Ectodermal cell (in vitro differentiated cells): ENCODE measurements around the gene MCF2L2.
"Not testable (repeated sequence)": the region's sequence is repeated elsewhere in the genome, so short reads cannot be mapped to it uniquely, and the experiment has no call there.

Experiments used
- H3K27ac ChIP-seq: 2 replicates; pipeline ENCODE4 v1.7.0; 2013; ENCODE audit warnings: mild to moderate bottlenecking, low read depth, low read length; ENCODE audit not compliant: insufficient read depth, poor library complexity, severe bottlenecking
- H3K27me3 ChIP-seq: 2 replicates; pipeline ENCODE4 v1.7.0; 2013; ENCODE audit warnings: mild to moderate bottlenecking, low read length; ENCODE audit not compliant: insufficient read depth, control insufficient read depth, poor library complexity, severe bottlenecking
- H3K36me3 ChIP-seq: one replicate; pipeline ENCODE4 v1.7.0; 2013; ENCODE audit warnings: low read length; ENCODE audit not compliant: control insufficient read depth, insufficient read depth
- H3K4me1 ChIP-seq: one replicate; pipeline ENCODE4 v1.7.0; 2013; ENCODE audit warnings: low read length; ENCODE audit not compliant: control insufficient read depth, insufficient read depth
- H3K4me3 ChIP-seq: 2 replicates; pipeline ENCODE4 v1.7.0; 2013; ENCODE audit warnings: low read depth, low read length, control low read depth; ENCODE audit not compliant: insufficient read depth
- H3K9me3 ChIP-seq: 2 replicates; pipeline ENCODE4 v1.7.0; 2013; ENCODE audit warnings: mild to moderate bottlenecking, low read length, moderate library complexity; ENCODE audit not compliant: control insufficient read depth
- WGBS, 2 experiments: methylation state at CpG; one replicate each; pipeline ENCODE4 v1.1.7; 2013; ENCODE audit warnings: missing lambda C conversion rate in 2 of 2; 5-methylcytosine and 5-hydroxymethylcytosine counted together

MCF2L2 gene

GRCh38 chr3:183371600-183371968, 56.8 kb downstream of the MCF2L2 start:
- not testable (repeated sequence) for H3K27ac ChIP-seq, H3K9me3 ChIP-seq, H3K4me3 ChIP-seq, H3K36me3 ChIP-seq, H3K27me3 ChIP-seq, H3K4me1 ChIP-seq
- 96% methylated on average over 3 of the region's 5 CpGs for WGBS, 2 experiments

DNA sequence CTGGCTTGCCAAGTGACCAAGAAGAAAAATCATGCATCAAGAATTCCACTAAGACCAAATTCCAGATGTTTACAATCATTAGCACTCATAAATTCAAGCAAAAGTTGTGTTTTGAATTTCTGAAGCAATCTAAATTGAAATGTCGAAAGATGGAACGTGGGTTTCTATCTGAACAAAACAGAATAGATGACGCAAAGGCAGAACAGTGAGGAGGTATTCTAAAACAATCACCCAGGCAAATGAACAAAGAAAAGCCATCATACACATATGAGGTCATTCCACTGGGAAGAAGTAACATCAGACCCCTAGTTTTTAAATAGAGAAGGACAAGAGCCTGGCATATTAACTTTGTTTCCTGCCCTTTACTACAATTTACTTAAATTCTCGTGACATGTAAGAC, 58.0 kb downstream of the MCF2L2 start:
- Histone ChIP-seq H3K36me3 (no peaks in the 10 kb centered on the region), H3K4me1 (no peaks in the 10 kb centered on the region), H3K27ac (no peak overlapping the region), H3K27me3 (no peaks in the 10 kb centered on the region), H3K9me3 (no peaks in the 10 kb centered on the region), H3K4me3 (no peak overlapping the region)
- 92 to 97% methylated on average over 4 of the region's 4 CpGs for WGBS, 2 experiments

DNA sequence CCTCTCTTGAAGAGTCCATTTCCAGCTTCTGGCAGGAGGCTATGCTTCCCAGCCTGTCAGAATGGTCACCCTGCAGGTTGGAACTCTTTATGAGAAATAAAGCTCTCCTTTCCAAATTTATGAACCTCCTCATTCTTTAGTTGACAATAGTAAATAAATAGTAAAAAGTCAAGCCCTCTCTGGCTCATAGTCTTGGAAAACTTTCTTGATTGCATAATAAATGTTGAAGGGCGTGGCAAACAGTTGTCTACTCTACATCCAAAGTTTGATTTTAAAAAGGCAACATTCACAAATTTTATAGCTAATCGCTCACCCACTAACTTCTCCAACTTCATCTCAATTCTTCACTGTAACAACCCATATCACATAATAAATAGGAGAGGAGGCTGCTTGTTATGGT, 58.8 kb downstream of the MCF2L2 start:
- Histone ChIP-seq H3K27me3 (no peaks in the 10 kb centered on the region), H3K4me1 (no peaks in the 10 kb centered on the region), H3K9me3 (no peaks in the 10 kb centered on the region), H3K27ac (no peak overlapping the region), H3K36me3 (no peaks in the 10 kb centered on the region), H3K4me3 (no peak overlapping the region)
- 96 to 100% methylated on average over 2 of the region's 2 CpGs for WGBS, 2 experiments

DNA sequence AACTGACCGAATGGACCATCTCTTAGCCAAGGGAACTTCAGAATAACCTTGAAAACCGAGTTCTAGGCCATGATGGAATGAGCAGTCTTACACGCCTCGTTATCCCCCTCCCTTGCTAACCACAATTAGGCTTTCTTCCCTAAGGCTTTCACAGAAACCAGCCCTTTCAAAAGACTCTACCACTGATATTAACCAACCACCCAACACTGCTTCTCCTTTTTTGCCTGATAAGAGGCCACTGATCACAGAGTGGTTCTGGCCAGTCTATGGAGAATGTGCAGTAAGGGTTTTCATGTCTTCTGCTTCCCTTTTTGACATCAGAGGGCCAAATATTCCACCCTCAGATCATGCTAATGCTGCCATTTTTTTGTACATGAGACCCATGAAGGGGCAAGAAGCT, 59.3 kb downstream of the MCF2L2 start:
- Histone ChIP-seq H3K9me3 (no peaks in the 10 kb centered on the region), H3K4me3 (no peak overlapping the region), H3K27me3 (no peaks in the 10 kb centered on the region), H3K36me3 (no peaks in the 10 kb centered on the region), H3K27ac (no peak overlapping the region), H3K4me1 (no peaks in the 10 kb centered on the region)
- 94 to 97% methylated on average over 4 of the region's 4 CpGs for WGBS, 2 experiments

GRCh38 chr3:183360971-183361624, 67.3 kb downstream of the MCF2L2 start:
- no peaks in the 10 kb centered on the region for H3K36me3 ChIP-seq
- 91 to 92% methylated on average over 3 of the region's 3 CpGs for WGBS, 2 experiments
- H3K9me3 ChIP-seq = no peaks in the 10 kb centered on the region
- no peaks in the 10 kb centered on the region for H3K27me3 ChIP-seq
- no peaks in the 10 kb centered on the region for H3K4me1 ChIP-seq
- H3K27ac ChIP-seq = no peak overlapping the region
- no peak overlapping the region for H3K4me3 ChIP-seq

DNA sequence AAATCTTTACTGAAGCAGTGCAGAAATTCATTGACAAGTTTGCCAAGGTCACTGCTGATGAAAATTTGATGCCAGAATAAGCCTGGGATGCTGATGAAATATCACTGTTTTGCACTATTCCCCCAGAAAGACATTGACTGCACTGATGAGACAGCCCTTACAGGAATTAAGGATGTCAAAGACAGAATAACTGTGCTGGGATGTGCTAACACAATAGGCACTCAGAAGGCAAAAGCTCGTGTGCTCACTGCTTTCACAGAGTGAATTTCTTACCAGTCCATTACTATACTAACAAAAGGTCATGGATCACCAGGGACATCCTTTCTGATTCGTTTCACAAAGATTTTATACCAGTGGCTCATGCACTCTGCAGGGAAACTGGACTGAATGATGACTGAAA, 69.4 kb downstream of the MCF2L2 start:
- Histone ChIP-seq H3K4me1 (no peaks in the 10 kb centered on the region), H3K36me3 (no peaks in the 10 kb centered on the region), H3K4me3 (no peak overlapping the region), H3K9me3 (no peaks in the 10 kb centered on the region), H3K27ac (no peak overlapping the region), H3K27me3 (no peaks in the 10 kb centered on the region)
- WGBS, 2 experiments = 79 to 88% methylated on average over 2 of the region's 2 CpGs

- 94 to 96% methylated on average over 8 of the region's 8 CpGs for WGBS, 2 experiments
- H3K4me3 ChIP-seq = no peak overlapping the region
- no peaks in the 10 kb centered on the region for H3K27me3 ChIP-seq
- no peaks in the 10 kb centered on the region for H3K4me1 ChIP-seq
- H3K36me3 ChIP-seq = no peaks in the 10 kb centered on the region
- no peaks in the 10 kb centered on the region for H3K9me3 ChIP-seq
- no peak overlapping the region for H3K27ac ChIP-seq
Observed at GRCh38 chr3:183357564-183358079, 70.8 kb downstream of the MCF2L2 start.

DNA sequence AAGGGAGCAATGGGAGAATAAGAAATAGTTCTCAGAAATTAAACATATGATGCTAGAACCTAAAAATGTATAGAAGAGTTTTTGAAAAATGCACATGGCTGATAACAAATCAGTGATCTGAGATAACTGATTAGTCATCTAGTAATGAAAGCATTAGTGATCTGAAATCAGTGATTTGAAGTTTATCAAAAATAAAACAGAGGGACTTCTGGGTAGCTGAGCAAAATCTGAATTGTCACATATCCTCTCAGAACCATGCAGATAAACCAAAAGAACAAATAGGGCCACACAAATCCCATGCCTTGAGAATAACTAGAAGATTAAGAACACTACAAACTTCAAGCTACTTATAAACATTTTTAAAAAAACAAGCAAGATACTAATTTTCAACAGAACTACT, 71.5 kb downstream of the MCF2L2 start:
- no peaks in the 10 kb centered on the region for H3K4me1 ChIP-seq
- no peaks in the 10 kb centered on the region for H3K27me3 ChIP-seq
- H3K27ac ChIP-seq = no peak overlapping the region
- no peaks in the 10 kb centered on the region for H3K9me3 ChIP-seq
- H3K36me3 ChIP-seq = no peaks in the 10 kb centered on the region
- H3K4me3 ChIP-seq = no peak overlapping the region

GRCh38 chr3:183354874-183355273, 73.5 kb downstream of the MCF2L2 start:
- no peaks in the 10 kb centered on the region for H3K4me1 ChIP-seq
- no peaks in the 10 kb centered on the region for H3K9me3 ChIP-seq
- no peak overlapping the region for H3K27ac ChIP-seq
- no peaks in the 10 kb centered on the region for H3K36me3 ChIP-seq
- H3K4me3 ChIP-seq = no peak overlapping the region
- WGBS, 2 experiments = 80 to 89% methylated on average over 1 of the region's 1 CpG
- H3K27me3 ChIP-seq = no peaks in the 10 kb centered on the region

DNA sequence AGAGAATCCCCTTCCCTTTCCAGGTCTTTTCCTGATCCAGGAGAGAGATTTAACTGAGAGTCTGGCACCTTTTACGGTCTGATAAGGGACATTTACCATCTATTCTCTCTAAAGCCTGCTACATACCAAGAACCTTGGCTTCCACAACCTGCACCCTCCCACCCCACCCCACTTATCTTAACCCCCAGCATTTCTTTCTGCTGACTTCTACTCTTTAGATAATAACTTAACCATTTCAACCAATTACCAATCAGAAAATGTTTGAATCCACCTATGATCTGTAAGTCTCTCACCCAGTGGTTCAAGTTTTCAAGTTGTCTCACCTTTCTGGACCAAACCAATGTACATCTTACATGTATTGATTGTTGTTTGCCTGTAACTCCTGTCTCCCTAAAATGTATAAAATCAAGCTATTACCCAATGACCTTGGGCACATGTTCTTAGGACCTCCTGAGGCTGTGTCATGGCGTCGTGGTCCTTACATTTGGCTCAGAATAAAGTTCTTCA, 74.0 kb downstream of the MCF2L2 start:
- no peaks in the 10 kb centered on the region for H3K27me3 ChIP-seq
- 94% methylated on average over 3 of the region's 3 CpGs for WGBS, 2 experiments
- no peaks in the 10 kb centered on the region for H3K9me3 ChIP-seq
- H3K36me3 ChIP-seq = no peaks in the 10 kb centered on the region
- H3K27ac ChIP-seq = no peak overlapping the region
- H3K4me3 ChIP-seq = no peak overlapping the region
- H3K4me1 ChIP-seq = no peaks in the 10 kb centered on the region

- Histone ChIP-seq H3K4me1 (no peaks in the 10 kb centered on the region), H3K36me3 (no peaks in the 10 kb centered on the region), H3K4me3 (no peak overlapping the region), H3K27ac (no peak overlapping the region), H3K27me3 (no peaks in the 10 kb centered on the region), H3K9me3 (no peaks in the 10 kb centered on the region)
- WGBS, 2 experiments = 90 to 96% methylated on average over 7 of the region's 7 CpGs
Observed at GRCh38 chr3:183353421-183353820, 75.0 kb downstream of the MCF2L2 start.
